HepG2 (cell line): ENCODE measurements around the gene CEP57L1. TPM values are rescaled to one million over a fixed set of nuclear protein-coding genes. Genes with fewer than 3 reads are reported as not detected.

Source experiments
- ATAC-seq: fragments of 200-7000 bp; cut with Tn5 transposase; 3 replicates; pipeline ENCODE4 v1.9.1; 2020; ENCODE audit warnings: mild to moderate bottlenecking, moderate library complexity
- BruUV-seq: library from RNA; stranded (reverse); fragments of 400-500 nt; replicated peaks from 2 replicates; lab custom pipeline; 2021; lab: Mats Ljungman, UMichigan
- CTCF ChIA-PET: fragments of 300-600 bp; formaldehyde crosslinking; extraction: SDS; loops from one replicate; lab custom pipeline; 2021; ENCODE audit warnings: low total read pairs, inconsistent platforms, low intra/inter-chr PET ratio; lab: Yijun Ruan, JAX
- POLR2A ChIA-PET: fragments of 350-600 bp; sonication (Branson Sonifier 250); formaldehyde crosslinking; loops from one replicate; lab custom pipeline; 2020; ENCODE audit warnings: antibody characterized with exemption, inconsistent platforms; lab: Yijun Ruan, JAX
- DNase-seq: peaks from one replicate; pipeline ENCODE4 v3.0.0-alpha.2; 2015; ENCODE audit warnings: low spot score
- FAIRE-seq: peaks from 3 replicates; lab custom pipeline; 2011; peaks lifted over from hg19 to GRCh38; lab: Jason Lieb, UNC
- H2AFZ ChIP-seq: one replicate; pipeline ENCODE4 v1.6.1; 2011; ENCODE audit warnings: low read length, inconsistent platforms
- H3K27ac ChIP-seq: fragments of 300-600 bp; 3 replicates; pipeline ENCODE4 v1.8.0; 2011; ENCODE audit warnings: mixed run types, mild to moderate bottlenecking, mixed read lengths, low read length, inconsistent platforms; ENCODE audit not compliant: insufficient read depth; ENCODE audit errors: extremely low read length
- H3K27me3 ChIP-seq, 2 experiments: fragments of 200-600 bp in 1 of 2; 2 replicates in 1 of 2; 3 replicates in 1 of 2; pipeline versions ENCODE4 v1.6.0 to v1.8.0; 2011; ENCODE audit warnings: low read length in 2 of 2, mild to moderate bottlenecking in 2 of 2, moderate library complexity in 2 of 2, inconsistent platforms in 1 of 2; ENCODE audit not compliant: insufficient read depth in 2 of 2, control insufficient read depth in 1 of 2
- H3K36me3 ChIP-seq, 2 experiments: fragments of 200-600 bp in 1 of 2; replicated peaks in 1 of 2; 2 replicates in 1 of 2; 3 replicates in 1 of 2; pipeline versions ENCODE4 v1.5.1 to v1.8.0; 2011; ENCODE audit warnings: low read length in 2 of 2, inconsistent platforms in 1 of 2; ENCODE audit not compliant: insufficient read depth in 2 of 2, control insufficient read depth in 1 of 2
- H3K4me1 ChIP-seq: 2 replicates; pipeline ENCODE4 v1.5.1; 2012; ENCODE audit warnings: low read length, inconsistent platforms; ENCODE audit not compliant: insufficient read depth
- H3K4me2 ChIP-seq: 2 replicates; pipeline ENCODE4 v1.6.0; 2011; ENCODE audit warnings: low read depth, low read length, inconsistent platforms
- H3K4me3 ChIP-seq, 3 experiments: fragments of 200-600 bp in 1 of 3; sonication (generic), shearing (Covaris generic) in 1 of 3; replicated peaks in 1 of 3; 2 replicates each; pipeline ENCODE4 v1.5.1; 2011 to 2016; ENCODE audit warnings: low read length in 3 of 3, inconsistent platforms in 2 of 3, low read depth in 2 of 3, mild to moderate bottlenecking in 2 of 3, control low read depth in 1 of 3, mixed read lengths in 1 of 3; ENCODE audit not compliant: insufficient read depth in 1 of 3
- H3K79me2 ChIP-seq: one replicate; pipeline ENCODE4 v1.6.1; 2011; ENCODE audit warnings: low read length, inconsistent platforms; ENCODE audit not compliant: insufficient read depth
- H3K9ac ChIP-seq: 2 replicates; pipeline ENCODE4 v1.6.0; 2011; ENCODE audit warnings: mild to moderate bottlenecking, low read depth, low read length, inconsistent platforms; ENCODE audit not compliant: insufficient read depth
- H3K9me3 ChIP-seq: 2 replicates; pipeline ENCODE4 v1.5.1; 2012; ENCODE audit warnings: mild to moderate bottlenecking, low read length
- H4K20me1 ChIP-seq: 2 replicates; pipeline ENCODE4 v1.6.0; 2011; ENCODE audit warnings: inconsistent platforms, mild to moderate bottlenecking, low read length, moderate library complexity; ENCODE audit not compliant: insufficient read depth
- CEBPB ChIP-seq: IDR thresholded peaks from 2 replicates; pipeline ENCODE4 v1.6.1; 2011; ENCODE audit warnings: low read depth, low read length, improper control_type of control experiment, borderline replicate concordance
- HNF1A ChIP-seq, 2 experiments: sonication (generic) in 1 of 2; formaldehyde crosslinking in 1 of 2; IDR thresholded peaks; 2 replicates each; pipeline versions ENCODE4 v1.4.0 to v1.6.1; 2016 to 2020; ENCODE audit warnings: borderline replicate concordance in 1 of 2, low read depth in 1 of 2, mild to moderate bottlenecking in 1 of 2, missing genetic modification reagents in 1 of 2
- IKZF1 ChIP-seq: fragments of 450-650 bp; IDR thresholded peaks from 2 replicates; pipeline ENCODE4 v1.7.1; 2016
- KDM5B ChIP-seq: sonication (generic); formaldehyde crosslinking; IDR thresholded peaks from 2 replicates; pipeline ENCODE4 v1.4.0; 2020; ENCODE audit warnings: missing genetic modification reagents, mild to moderate bottlenecking, borderline replicate concordance
- KLF13 ChIP-seq: sonication (generic); formaldehyde crosslinking; IDR thresholded peaks from 2 replicates; pipeline ENCODE4 v1.4.0; 2020; ENCODE audit warnings: mild to moderate bottlenecking, missing genetic modification reagents
- NFRKB ChIP-seq: fragments of 450-650 bp; IDR thresholded peaks from 2 replicates; pipeline ENCODE4 v1.6.1; 2017
- PHB2 ChIP-seq: fragments of 450-650 bp; IDR thresholded peaks from 2 replicates; pipeline ENCODE4 v1.6.1; 2018; ENCODE audit not compliant: partially characterized antibody
- ZFP36L1 ChIP-seq: sonication (generic); formaldehyde crosslinking; IDR thresholded peaks from 2 replicates; pipeline ENCODE4 v1.8.0; 2022; ENCODE audit warnings: mild to moderate bottlenecking, missing genetic modification reagents, moderate library complexity
- ZNF121 ChIP-seq: sonication (generic); formaldehyde crosslinking; IDR thresholded peaks from 2 replicates; pipeline ENCODE4 v1.5.0; 2020; ENCODE audit warnings: mild to moderate bottlenecking, missing genetic modification reagents
- ZNF547 ChIP-seq: sonication (generic); formaldehyde crosslinking; IDR thresholded peaks from 2 replicates; pipeline ENCODE4 v1.5.1; 2020; ENCODE audit warnings: mild to moderate bottlenecking, missing genetic modification reagents
- ZNF569 ChIP-seq: sonication (generic); formaldehyde crosslinking; IDR thresholded peaks from 2 replicates; pipeline ENCODE4 v1.5.0; 2020; ENCODE audit warnings: mild to moderate bottlenecking, missing genetic modification reagents, moderate library complexity, borderline replicate concordance
- WGBS: methylation state at CpG from one replicate; pipeline ENCODE4 v1.1.6; 2017; ENCODE audit warnings: low lambda C conversion rate; 5-methylcytosine and 5-hydroxymethylcytosine counted together
- in situ Hi-C: cut with HindIII; loops from 2 replicates; pipeline ENCODE4 v1.10.0; 2017; ENCODE audit warnings: low pct_unique_long_range_greater_than_20kb; ENCODE audit not compliant: extremely low pct_ligation_motif_present
- intact Hi-C: fragments of 100-400 bp; cut with micrococcal nuclease; formaldehyde crosslinking; loops from one replicate; pipeline ENCODE4 v1.10.0; 2022; ENCODE audit not compliant: unreplicated experiment
- polyA plus RNA-seq, 8 experiments: library from polyadenylated mRNA; depleted of rRNA in 3 of 8; stranded (reverse) in 7 of 8; unstranded in 1 of 8; fragments of >200 nt; fragmentation: Illumina TruSeq in 4 of 8; extraction: Trizol in 4 of 8; gene quantifications; 2 replicates each; pipeline versions ENCODE4 v1.2.1 to v1.2.3, GENCODE V29; 2011 to 2016; ENCODE audit warnings: low read depth in 4 of 8, missing spikeins in 1 of 8, mixed read lengths in 1 of 8; ENCODE audit not compliant: insufficient read depth in 1 of 8
- total RNA-seq, 5 experiments: library from RNA; depleted of rRNA; stranded (reverse); fragments of >200 nt; fragmentation: Illumina TruSeq; extraction: Trizol; gene quantifications; 2 replicates each; pipeline ENCODE4 v1.2.3, GENCODE V29; 2016; ENCODE audit warnings: low read depth in 1 of 5
- TF ChIP-seq, protein P1 (sequence below): sonication (generic); formaldehyde crosslinking; IDR thresholded peaks from 2 replicates; pipeline ENCODE4 v1.4.0; 2020; ENCODE audit warnings: missing genetic modification reagents
- TF ChIP-seq, protein P2 (sequence below): sonication (generic); formaldehyde crosslinking; IDR thresholded peaks from 2 replicates; pipeline ENCODE4 v1.4.0; 2020; ENCODE audit warnings: missing genetic modification reagents

CEP57L1 gene
- total and polyA plus RNA-seq, 2 of the 13 experiments (the other 11 are each of a cell fraction or from before 2014, with no cell fraction given): 7.7 to 15.5 TPM

DNA sequence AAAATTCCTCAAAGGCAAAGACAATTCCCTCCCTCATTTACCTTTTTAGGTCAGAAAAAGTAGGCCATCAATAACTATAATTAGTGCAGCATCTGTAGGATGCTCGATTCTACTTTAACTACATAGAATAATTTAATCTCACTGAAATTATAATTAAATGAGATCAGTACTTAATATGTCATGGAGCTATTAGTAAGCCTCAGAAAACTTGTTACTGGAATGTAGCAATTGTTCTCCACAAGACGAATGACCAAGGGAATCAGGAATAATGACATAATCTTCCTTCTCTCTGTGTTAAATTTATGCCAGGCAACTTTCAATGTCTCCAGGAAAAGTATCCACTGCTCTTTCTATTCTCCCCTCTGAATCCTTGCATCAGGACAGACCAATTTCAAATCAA lies 34.7 kb upstream of the CEP57L1 start:
- Histone ChIP-seq H3K4me1 (peaks cover 16% of the 10 kb centered on the region), H3K4me2 (no peak overlapping the region), H3K36me3 (no peaks in the 10 kb centered on the region), H2AFZ (no peak overlapping the region), H3K4me3 (no peak overlapping the region), H3K27me3 (no peaks in the 10 kb centered on the region), H3K79me2 (no peaks in the 10 kb centered on the region), H4K20me1 (no peaks in the 10 kb centered on the region), H3K27ac (no peak overlapping the region), H3K9me3 (no peaks in the 10 kb centered on the region), H3K9ac (no peak overlapping the region)
- FAIRE-seq (no peak), DNase-seq (no peak), ATAC-seq (no peak)
- WGBS: 96% methylated on average over 2 of the region's 2 CpGs
- in situ Hi-C loops: no loop called here
- intact Hi-C loops: no loop called here
- no TSS peak for BruUV-seq
- TF ChIP-seq PHB2 (no peak), ZNF121 (CRISPR knock-in tag) (no peak), CEBPB (no peak), ZNF547 (no peak), KLF13 (CRISPR knock-in tag) (no peak), ZFP36L1 (CRISPR knock-in tag) (no peak), IKZF1 (no peak), HNF1A (IDR thresholded peaks at IDR 0.05; ENCODE audit: low read depth) (no peak), HNF1A (CRISPR knock-in tag; IDR thresholded peaks at IDR 0.05; ENCODE audit: borderline replicate concordance) (no peak), ZNF569 (CRISPR knock-in tag) (no peak), NFRKB (no peak), KDM5B (CRISPR knock-in tag) (no peak)
- TF ChIP-seq, protein P1, sequence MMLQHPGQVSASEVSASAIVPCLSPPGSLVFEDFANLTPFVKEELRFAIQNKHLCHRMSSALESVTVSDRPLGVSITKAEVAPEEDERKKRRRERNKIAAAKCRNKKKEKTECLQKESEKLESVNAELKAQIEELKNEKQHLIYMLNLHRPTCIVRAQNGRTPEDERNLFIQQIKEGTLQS (CRISPR knock-in tag): no peak
- TF ChIP-seq, protein P2, sequence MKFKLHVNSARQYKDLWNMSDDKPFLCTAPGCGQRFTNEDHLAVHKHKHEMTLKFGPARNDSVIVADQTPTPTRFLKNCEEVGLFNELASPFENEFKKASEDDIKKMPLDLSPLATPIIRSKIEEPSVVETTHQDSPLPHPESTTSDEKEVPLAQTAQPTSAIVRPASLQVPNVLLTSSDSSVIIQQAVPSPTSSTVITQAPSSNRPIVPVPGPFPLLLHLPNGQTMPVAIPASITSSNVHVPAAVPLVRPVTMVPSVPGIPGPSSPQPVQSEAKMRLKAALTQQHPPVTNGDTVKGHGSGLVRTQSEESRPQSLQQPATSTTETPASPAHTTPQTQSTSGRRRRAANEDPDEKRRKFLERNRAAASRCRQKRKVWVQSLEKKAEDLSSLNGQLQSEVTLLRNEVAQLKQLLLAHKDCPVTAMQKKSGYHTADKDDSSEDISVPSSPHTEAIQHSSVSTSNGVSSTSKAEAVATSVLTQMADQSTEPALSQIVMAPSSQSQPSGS (CRISPR knock-in tag): no peak
- CTCF ChIA-PET: no interaction called here
- POLR2A ChIA-PET: no interaction called here
